ENCODE measurements around the gene TMEM8B. TPM values are rescaled to one million over a fixed set of nuclear protein-coding genes. Genes with fewer than 3 reads are reported as not detected.

Gene TMEM8B
- total RNA-seq, 1 experiment from 2014 or later: 7.2 TPM

DNA sequence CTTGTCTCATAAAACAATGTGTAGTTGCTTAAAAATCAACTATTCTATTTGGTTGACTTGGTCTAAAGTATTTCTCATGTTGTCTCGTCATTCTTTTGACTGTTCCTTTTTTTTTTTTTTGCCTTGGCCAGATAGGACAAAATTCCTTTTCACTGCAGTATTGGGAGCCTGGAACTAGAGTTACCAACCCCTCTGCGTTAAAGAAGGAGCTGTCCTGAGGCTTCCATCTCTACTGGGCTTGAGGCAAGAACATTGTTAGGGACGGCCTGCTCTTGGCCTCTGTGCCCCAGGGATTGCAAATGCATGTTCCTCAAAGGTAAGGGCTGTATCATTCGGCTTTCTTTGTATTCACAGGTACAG is 39.0 kb upstream of the TMEM8B start:
- ChIA-PET RAD21 (ENCODE audit: low non-redundant PET in 1 of 2, low total read pairs in 2 of 2, uncharacterized antibody in 2 of 2, unreplicated experiment in 2 of 2) (interaction anchor here (1.0 to 1.3 kb wide), 3 partner anchors 36 to 92 kb away, joined by 3 to 8 read pairs (median 3); no protein-coding TSS in a partner anchor), CTCF (interaction anchor here (0.8 to 3.7 kb wide), 18 partner anchors 8 to 234 kb away, joined by 3 to 46 read pairs (median 5); partner anchors contain the start of genes HINT2, HRCT1 and SPAG8), POLR2A (interaction anchor here (1.1 kb wide), 1 partner anchor 23 kb away, joined by 4 read pairs; the partner anchor contains the start of gene SPAG8)
- no peak overlapping the region for H3K9ac ChIP-seq (ENCODE audit: low read length)
- DNase-seq (ENCODE audit: low read depth, low spot score) (no peak), ATAC-seq (peak; percentile 46)
- H2AFZ ChIP-seq (ENCODE audit: low read depth, low read length, poor library complexity, severe bottlenecking): no peak overlapping the region
- no peaks in the 10 kb centered on the region for H3K27me3 ChIP-seq (ENCODE audit: insufficient read depth, low read length)
- no peaks in the 10 kb centered on the region for H3K9me3 ChIP-seq (ENCODE audit: control insufficient read depth in 1 of 2, insufficient read depth in 1 of 2, low read depth in 1 of 2, low read length in 2 of 2)
- no peak overlapping the region for H3K4me3 ChIP-seq (replicated peaks in 1 of 2; ENCODE audit: low read depth in 1 of 2, low read length in 2 of 2)
- no peaks in the 10 kb centered on the region for H3K79me2 ChIP-seq (ENCODE audit: insufficient read depth, low read length)
- no peaks in the 10 kb centered on the region for H3K9me2 ChIP-seq (ENCODE audit: insufficient read depth)
- intact Hi-C loops (cut with micrococcal nuclease): loop anchor here (1.0 to 2.0 kb wide), 4 partner anchors 45 to 233 kb away; no protein-coding TSS in a partner anchor
- H3K4me1 ChIP-seq (ENCODE audit: control insufficient read depth in 1 of 2, insufficient read depth in 2 of 2, low read length in 2 of 2): peaks cover 0 to under 1% of the 10 kb centered on the region in 2 experiments; a peak in 1 of 4 replicates
- no peak overlapping the region for H3K27ac ChIP-seq (ENCODE audit: low read depth, low read length)
- no TSS peak for BruUV-seq (replicated peaks)
- H3K4me2 ChIP-seq (ENCODE audit: low read length): no peak overlapping the region
- H4K20me1 ChIP-seq (ENCODE audit: insufficient read depth): no peaks in the 10 kb centered on the region
- TF ChIP-seq JUND (IDR thresholded peaks at IDR 0.05) (no peak), CTCF (IDR thresholded peaks at IDR 0.05 in 2 of 3, conservative IDR thresholded peaks at IDR 0.05 in 1 of 3; ENCODE audit: borderline replicate concordance in 1 of 3, insufficient read depth in 1 of 3, low read depth in 2 of 3, low read length in 2 of 3) (no peak), RAD21 (IDR thresholded peaks at IDR 0.05; ENCODE audit: low read depth) (no peak), TCF7L2 (IDR thresholded peaks at IDR 0.05; ENCODE audit: borderline replicate concordance, extremely low read depth, insufficient read depth, insufficient read length) (no peak), EZH2 (IDR thresholded peaks at IDR 0.05) (no peak), ZNF274 (IDR thresholded peaks at IDR 0.05; ENCODE audit: low read depth, low read length) (no peak), FOSL1 (IDR thresholded peaks at IDR 0.05; ENCODE audit: low read depth) (no peak), SRF (IDR thresholded peaks at IDR 0.05; ENCODE audit: low read depth) (no peak), ZFX (IDR thresholded peaks at IDR 0.05) (no peak), YY1 (IDR thresholded peaks at IDR 0.05; ENCODE audit: extremely low read depth, insufficient replicate concordance, low read depth, low read length) (no peak), ELF1 (IDR thresholded peaks at IDR 0.05; ENCODE audit: borderline replicate concordance, low read depth) (no peak), CEBPB (IDR thresholded peaks at IDR 0.05; ENCODE audit: low read depth) (no peak), SIN3A (IDR thresholded peaks at IDR 0.05; ENCODE audit: low read depth) (no peak), EGR1 (IDR thresholded peaks at IDR 0.05; ENCODE audit: low read depth) (no peak), MAX (IDR thresholded peaks at IDR 0.05) (no peak), SP1 (IDR thresholded peaks at IDR 0.05; ENCODE audit: low read depth) (no peak), EZH2phosphoT487 (IDR thresholded peaks at IDR 0.05; ENCODE audit: borderline replicate concordance) (no peak), ZBTB33 (IDR thresholded peaks at IDR 0.05; ENCODE audit: extremely low read depth, insufficient replicate concordance, low read length) (no peak), POLR2AphosphoS5 (IDR thresholded peaks at IDR 0.05; ENCODE audit: low read depth, low read length) (no peak)
- TF ChIP-seq, protein P1, sequence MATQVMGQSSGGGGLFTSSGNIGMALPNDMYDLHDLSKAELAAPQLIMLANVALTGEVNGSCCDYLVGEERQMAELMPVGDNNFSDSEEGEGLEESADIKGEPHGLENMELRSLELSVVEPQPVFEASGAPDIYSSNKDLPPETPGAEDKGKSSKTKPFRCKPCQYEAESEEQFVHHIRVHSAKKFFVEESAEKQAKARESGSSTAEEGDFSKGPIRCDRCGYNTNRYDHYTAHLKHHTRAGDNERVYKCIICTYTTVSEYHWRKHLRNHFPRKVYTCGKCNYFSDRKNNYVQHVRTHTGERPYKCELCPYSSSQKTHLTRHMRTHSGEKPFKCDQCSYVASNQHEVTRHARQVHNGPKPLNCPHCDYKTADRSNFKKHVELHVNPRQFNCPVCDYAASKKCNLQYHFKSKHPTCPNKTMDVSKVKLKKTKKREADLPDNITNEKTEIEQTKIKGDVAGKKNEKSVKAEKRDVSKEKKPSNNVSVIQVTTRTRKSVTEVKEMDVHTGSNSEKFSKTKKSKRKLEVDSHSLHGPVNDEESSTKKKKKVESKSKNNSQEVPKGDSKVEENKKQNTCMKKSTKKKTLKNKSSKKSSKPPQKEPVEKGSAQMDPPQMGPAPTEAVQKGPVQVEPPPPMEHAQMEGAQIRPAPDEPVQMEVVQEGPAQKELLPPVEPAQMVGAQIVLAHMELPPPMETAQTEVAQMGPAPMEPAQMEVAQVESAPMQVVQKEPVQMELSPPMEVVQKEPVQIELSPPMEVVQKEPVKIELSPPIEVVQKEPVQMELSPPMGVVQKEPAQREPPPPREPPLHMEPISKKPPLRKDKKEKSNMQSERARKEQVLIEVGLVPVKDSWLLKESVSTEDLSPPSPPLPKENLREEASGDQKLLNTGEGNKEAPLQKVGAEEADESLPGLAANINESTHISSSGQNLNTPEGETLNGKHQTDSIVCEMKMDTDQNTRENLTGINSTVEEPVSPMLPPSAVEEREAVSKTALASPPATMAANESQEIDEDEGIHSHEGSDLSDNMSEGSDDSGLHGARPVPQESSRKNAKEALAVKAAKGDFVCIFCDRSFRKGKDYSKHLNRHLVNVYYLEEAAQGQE (IDR thresholded peaks at IDR 0.05; ENCODE audit: low read depth): no peak
- 0 out of 4 replicates have a peak, but pooled peaks cover 0 to 4% of the 10 kb centered on the region in 2 experiments for H3K36me3 ChIP-seq (ENCODE audit: control insufficient read depth in 1 of 2, insufficient read depth in 2 of 2, low read length in 2 of 2)
